ENCODE measurements around the gene TRIM17. TPM values are rescaled to one million over a fixed set of nuclear protein-coding genes. Genes with fewer than 3 reads are reported as not detected.

The TRIM17 gene
- total RNA-seq, 1 experiment from 2014 or later = not detected

DNA sequence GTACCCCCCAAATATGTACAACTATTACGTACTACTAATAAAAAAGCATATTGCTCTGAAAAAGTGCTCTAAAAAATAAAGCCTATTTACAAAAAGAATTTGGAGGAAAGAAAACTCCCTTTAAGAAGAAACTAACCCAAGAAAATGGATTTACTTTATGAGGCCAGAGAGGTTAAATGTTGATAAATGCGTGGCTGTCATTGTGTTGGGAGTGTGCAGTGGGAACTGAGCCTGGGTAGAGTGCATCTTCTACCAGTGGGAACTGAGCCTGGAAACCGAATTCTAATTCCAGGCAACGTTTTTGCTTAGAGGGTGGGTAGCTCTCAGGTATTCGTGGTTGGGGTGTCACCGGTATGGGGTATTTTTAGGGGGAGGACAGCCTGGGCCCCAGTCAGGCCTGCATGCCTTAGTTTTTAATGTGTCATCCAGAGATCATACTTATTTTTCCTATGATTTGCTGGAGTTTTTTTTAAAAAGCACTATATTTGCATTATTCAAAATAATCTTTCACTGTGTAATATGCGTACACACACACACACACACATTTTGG is 46.4 kb upstream of the TRIM17 start:
- Histone ChIP-seq H3K9me3 (ENCODE audit: control insufficient read depth in 1 of 2, insufficient read depth in 1 of 2, low read depth in 1 of 2, low read length in 2 of 2) (no peaks in the 10 kb centered on the region), H3K27me3 (ENCODE audit: insufficient read depth, low read length) (peaks cover 6% of the 10 kb centered on the region; the same call in 1 of the 2 replicates), H3K9me2 (ENCODE audit: insufficient read depth) (no peaks in the 10 kb centered on the region), H3K4me2 (ENCODE audit: low read length) (peak overlapping the region; percentile 53), H3K9ac (ENCODE audit: low read length) (no peak overlapping the region), H3K27ac (ENCODE audit: low read depth, low read length) (no peak overlapping the region), H3K36me3 (ENCODE audit: control insufficient read depth in 1 of 2, insufficient read depth in 2 of 2, low read length in 2 of 2) (no peaks in the 10 kb centered on the region), H4K20me1 (ENCODE audit: insufficient read depth) (no peaks in the 10 kb centered on the region), H3K4me1 (ENCODE audit: control insufficient read depth in 1 of 2, insufficient read depth in 2 of 2, low read length in 2 of 2) (peaks cover 6 to 21% of the 10 kb centered on the region in 2 experiments; a peak in 3 of 4 replicates), H3K79me2 (ENCODE audit: insufficient read depth, low read length) (no peaks in the 10 kb centered on the region), H2AFZ (ENCODE audit: low read depth, low read length, poor library complexity, severe bottlenecking) (peak overlapping the region; percentile 23), H3K4me3 (replicated peaks in 1 of 2; ENCODE audit: low read depth in 1 of 2, low read length in 2 of 2) (peak overlapping the region; percentile 20 to 32; a peak in 3 of 4 replicates)
- BruUV-seq (replicated peaks) = no TSS peak
- ChIA-PET RAD21 (ENCODE audit: low non-redundant PET in 1 of 2, low total read pairs in 2 of 2, uncharacterized antibody in 2 of 2, unreplicated experiment in 2 of 2) (no interaction called here), POLR2A (no interaction called here), CTCF (interaction anchor here (1.5 kb wide), 1 partner anchor 9 kb away, joined by 4 read pairs; no protein-coding TSS in a partner anchor)
- DNase-seq (ENCODE audit: low read depth, low spot score) (no peak), ATAC-seq (no peak)
- intact Hi-C loops (cut with micrococcal nuclease) = no loop called here
- TF ChIP-seq SP1 (IDR thresholded peaks at IDR 0.05; ENCODE audit: low read depth) (no peak), ZNF274 (IDR thresholded peaks at IDR 0.05; ENCODE audit: low read depth, low read length) (no peak), ZFX (IDR thresholded peaks at IDR 0.05) (no peak), EZH2 (IDR thresholded peaks at IDR 0.05) (no peak), JUND (IDR thresholded peaks at IDR 0.05) (no peak), ELF1 (IDR thresholded peaks at IDR 0.05; ENCODE audit: borderline replicate concordance, low read depth) (no peak), ZBTB33 (IDR thresholded peaks at IDR 0.05; ENCODE audit: extremely low read depth, insufficient replicate concordance, low read length) (no peak)
- TF ChIP-seq, protein P1, sequence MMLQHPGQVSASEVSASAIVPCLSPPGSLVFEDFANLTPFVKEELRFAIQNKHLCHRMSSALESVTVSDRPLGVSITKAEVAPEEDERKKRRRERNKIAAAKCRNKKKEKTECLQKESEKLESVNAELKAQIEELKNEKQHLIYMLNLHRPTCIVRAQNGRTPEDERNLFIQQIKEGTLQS (IDR thresholded peaks at IDR 0.05) = no peak

Data from HCT116 (cell line).